ENCODE results near the gene COBLL1. TPM values are rescaled to one million over a fixed set of nuclear protein-coding genes. Genes with fewer than 3 reads are reported as not detected.

COBLL1 gene
- total RNA-seq, 1 donor from 2014 or later: 3.3 TPM

GRCh38 chr2:164691346-164691887 lies 150.2 kb downstream of the COBLL1 start:
- no peak for DNase-seq (ENCODE audit: low spot score in 2 of 2)
- FAIRE-seq: no peak

GRCh38 chr2:164690361-164690760 lies 151.3 kb downstream of the COBLL1 start:
- no peak for DNase-seq (ENCODE audit: low spot score in 2 of 2)
- FAIRE-seq: no peak

GRCh38 chr2:164688896-164689419 lies 152.7 kb downstream of the COBLL1 start:
- DNase-seq (ENCODE audit: low spot score in 2 of 2) (no peak), FAIRE-seq (no peak)

GRCh38 chr2:164681009-164681408 lies 160.6 kb downstream of the COBLL1 start:
- no peak for FAIRE-seq

GRCh38 chr2:164678631-164679149 lies 162.9 kb downstream of the COBLL1 start:
- FAIRE-seq (no peak), DNase-seq (ENCODE audit: low spot score in 2 of 2) (no peak)

More at GRCh38 chr2:164681009-164681408, 160.6 kb downstream of the COBLL1 start:
- no peak for DNase-seq (ENCODE audit: low spot score in 2 of 2)

- DNase-seq (ENCODE audit: low spot score in 2 of 2): no peak
- no peak for FAIRE-seq
These were observed 163.9 kb downstream of the COBLL1 start for GRCh38 chr2:164677733-164678132.

GRCh38 chr2:164677271-164677670 lies 164.4 kb downstream of the COBLL1 start:
- no peak for FAIRE-seq

GRCh38 chr2:164675687-164676086 lies 165.9 kb downstream of the COBLL1 start:
- DNase-seq (ENCODE audit: low spot score in 2 of 2) (no peak), FAIRE-seq (no peak)

More at GRCh38 chr2:164677271-164677670, 164.4 kb downstream of the COBLL1 start:
- DNase-seq (ENCODE audit: low spot score in 2 of 2): no peak

- FAIRE-seq: no peak
- no peak for DNase-seq (ENCODE audit: low spot score in 2 of 2)
These were observed 166.6 kb downstream of the COBLL1 start for GRCh38 chr2:164675027-164675426.

GRCh38 chr2:164671664-164672396 lies 169.8 kb downstream of the COBLL1 start:
- FAIRE-seq: no peak

GRCh38 chr2:164669291-164669690 lies 172.3 kb downstream of the COBLL1 start:
- no peak for DNase-seq (ENCODE audit: low spot score in 2 of 2)
- FAIRE-seq: no peak

More at GRCh38 chr2:164671664-164672396, 169.8 kb downstream of the COBLL1 start:
- DNase-seq (ENCODE audit: low spot score in 2 of 2): no peak

GRCh38 chr2:164667566-164667965 lies 174.1 kb downstream of the COBLL1 start:
- DNase-seq (ENCODE audit: low spot score in 2 of 2): no peak
- no peak for FAIRE-seq

- FAIRE-seq (no peak), DNase-seq (ENCODE audit: low spot score in 2 of 2) (no peak)
These were observed 177.6 kb downstream of the COBLL1 start for GRCh38 chr2:164664070-164664469.

- FAIRE-seq (no peak), DNase-seq (ENCODE audit: low spot score in 2 of 2) (no peak)
These were observed 178.6 kb downstream of the COBLL1 start for GRCh38 chr2:164662868-164663631.

GRCh38 chr2:164662066-164662465 lies 179.6 kb downstream of the COBLL1 start:
- FAIRE-seq (no peak), DNase-seq (ENCODE audit: low spot score in 2 of 2) (no peak)

- FAIRE-seq (no peak), DNase-seq (ENCODE audit: low spot score in 2 of 2) (no peak)
These were observed 180.3 kb downstream of the COBLL1 start for GRCh38 chr2:164661349-164661748.

- DNase-seq (ENCODE audit: low spot score in 2 of 2): no peak
These were observed 184.5 kb downstream of the COBLL1 start for GRCh38 chr2:164657129-164657528.

GRCh38 chr2:164655750-164656149 lies 185.9 kb downstream of the COBLL1 start:
- no peak for DNase-seq (ENCODE audit: low spot score in 2 of 2)
- FAIRE-seq: no peak

More at GRCh38 chr2:164657129-164657528, 184.5 kb downstream of the COBLL1 start:
- no peak for FAIRE-seq

- FAIRE-seq: no peak
These were observed 186.3 kb downstream of the COBLL1 start for GRCh38 chr2:164655336-164655735.

GRCh38 chr2:164651361-164651760 lies 190.3 kb downstream of the COBLL1 start:
- FAIRE-seq (no peak), DNase-seq (ENCODE audit: low spot score in 2 of 2) (no peak)

More at GRCh38 chr2:164655336-164655735, 186.3 kb downstream of the COBLL1 start:
- no peak for DNase-seq (ENCODE audit: low spot score in 2 of 2)

Data from frontal cortex (tissue), 4 donors.